ENCODE measurements around the gene ATP2B1.

GRCh38 chr12:89703768-89704167, 4.9 kb downstream of the ATP2B1 start:
- TF ChIP-seq YY1 (IDR thresholded peaks at IDR 0.05; ENCODE audit: insufficient read depth, insufficient read length) (no peak), ZNF274 (IDR thresholded peaks at IDR 0.05; ENCODE audit: low read depth, low read length) (no peak), SUZ12 (IDR thresholded peaks at IDR 0.05; ENCODE audit: extremely low read depth, insufficient read depth, insufficient read length) (no peak)
